Measurements from ENCODE around the gene HOMEZ.
"Not testable (repeated sequence)": the region's sequence is repeated elsewhere in the genome, so short reads cannot be mapped to it uniquely, and the experiment has no call there.

Gene HOMEZ

DNA sequence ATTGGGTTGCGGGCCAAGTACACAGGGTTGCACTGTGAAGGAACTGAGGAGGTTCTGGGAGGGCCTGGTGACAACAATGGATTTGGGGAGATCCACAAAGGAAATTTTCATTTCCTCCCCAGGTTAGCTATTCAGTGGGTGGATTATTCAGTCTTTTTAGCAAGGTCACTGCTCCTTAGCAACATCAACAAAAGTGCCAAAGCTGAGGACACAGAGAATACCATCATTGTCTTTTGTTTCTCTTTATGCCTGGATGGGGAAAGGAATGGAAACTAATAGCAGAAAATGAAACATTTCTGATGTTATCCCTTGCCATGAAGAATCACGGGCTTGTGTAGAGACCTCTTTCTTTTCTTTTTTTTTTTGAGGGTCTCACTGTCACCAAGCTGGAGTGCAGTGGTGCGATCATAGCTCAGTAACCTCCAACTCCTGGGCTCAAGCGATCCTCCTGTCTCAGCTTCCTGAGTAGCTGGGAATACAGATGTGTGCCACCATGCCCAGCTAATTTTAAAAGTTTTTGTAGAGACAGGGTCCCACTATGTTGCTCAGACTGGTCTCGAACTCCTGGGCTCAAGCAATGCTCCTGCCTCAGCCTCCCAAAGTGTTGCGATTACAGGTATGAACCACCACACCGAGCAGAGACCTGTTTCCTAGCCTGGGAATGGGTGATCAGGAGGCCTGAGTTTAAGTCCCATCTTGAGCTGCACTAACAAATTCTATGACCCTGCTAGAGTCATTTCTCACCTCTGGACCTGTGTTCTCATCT, 10.3 kb upstream of the HOMEZ start:
- H3K9ac ChIP-seq (ENCODE audit: low read length in 2 of 2) = peak overlapping the region in 1 of 2 donors; percentile 20
- H3K9me3 ChIP-seq (ENCODE audit: control insufficient read depth in 2 of 2, low read length in 2 of 2) = no peaks in the 10 kb centered on the region
- H3K27me3 ChIP-seq (ENCODE audit: control insufficient read depth in 1 of 2, insufficient read depth in 2 of 2, low read length in 2 of 2) = peaks cover 0 to 13% of the 10 kb centered on the region in 2 donors
- H3K4me3 ChIP-seq (ENCODE audit: low read length in 2 of 2) = no peak overlapping the region
- H3K4me1 ChIP-seq (ENCODE audit: control insufficient read depth, insufficient read depth, low read length) = peaks cover 20% of the 10 kb centered on the region
- H3K27ac ChIP-seq (ENCODE audit: low read length) = peak overlapping the region; percentile 46
- H3K36me3 ChIP-seq (ENCODE audit: control insufficient read depth in 2 of 2, insufficient read depth in 2 of 2, low read length in 2 of 2) = peaks cover 9 to 11% of the 10 kb centered on the region in 2 donors

DNA sequence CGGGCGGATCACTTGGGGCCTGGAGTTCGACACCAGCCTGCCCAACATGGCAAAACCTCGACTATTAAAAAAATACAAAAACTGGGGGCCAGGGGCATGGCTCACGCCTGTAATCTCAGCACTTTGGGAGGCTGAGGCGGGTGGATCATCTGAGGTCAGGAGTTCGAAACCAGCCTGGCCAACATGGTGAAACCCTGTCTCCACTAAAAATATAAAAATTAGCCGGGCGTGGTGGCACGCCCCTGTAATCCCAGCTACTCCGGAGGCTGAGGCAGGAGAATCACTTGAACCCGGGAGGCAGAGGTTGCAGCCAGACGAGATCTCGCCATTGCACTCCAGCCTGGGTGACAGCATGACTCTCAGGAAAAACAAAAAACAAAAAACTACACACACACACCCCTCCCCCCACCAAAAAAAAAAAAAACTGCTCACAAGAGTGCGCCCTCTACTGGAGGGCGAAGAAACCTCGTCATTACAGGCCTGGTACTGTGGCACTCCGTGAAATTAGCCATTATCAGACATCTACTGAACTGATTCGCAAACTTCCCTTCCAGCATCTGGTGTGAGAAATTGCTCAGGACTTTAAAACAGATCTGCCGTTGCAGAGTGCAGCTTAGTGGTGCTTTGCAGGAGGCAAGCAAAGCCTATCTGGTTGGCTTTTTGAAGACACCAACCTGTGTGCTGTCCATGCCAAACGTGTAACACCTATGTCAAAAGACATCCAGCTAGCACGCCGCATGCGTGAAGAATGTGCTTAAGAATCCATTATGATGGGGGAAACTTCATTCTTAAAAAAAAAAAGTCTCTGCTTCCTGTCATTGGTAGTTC, 9.0 kb upstream of the HOMEZ start:
- Histone ChIP-seq H3K9me3 (ENCODE audit: control insufficient read depth in 2 of 2, low read length in 2 of 2) (no peaks in the 10 kb centered on the region), H3K36me3 (ENCODE audit: control insufficient read depth in 2 of 2, insufficient read depth in 2 of 2, low read length in 2 of 2) (peaks cover 9 to 11% of the 10 kb centered on the region in 2 donors), H3K27ac (ENCODE audit: low read length) (no peak overlapping the region), H3K4me3 (ENCODE audit: low read length in 2 of 2) (peak overlapping the region in 1 of 2 donors; percentile 47), H3K4me1 (ENCODE audit: control insufficient read depth, insufficient read depth, low read length) (peaks cover 10% of the 10 kb centered on the region), H3K27me3 (ENCODE audit: control insufficient read depth in 1 of 2, insufficient read depth in 2 of 2, low read length in 2 of 2) (peaks cover 0 to 13% of the 10 kb centered on the region in 2 donors), H3K9ac (ENCODE audit: low read length in 2 of 2) (peak overlapping the region in 1 of 2 donors; percentile 36)

DNA sequence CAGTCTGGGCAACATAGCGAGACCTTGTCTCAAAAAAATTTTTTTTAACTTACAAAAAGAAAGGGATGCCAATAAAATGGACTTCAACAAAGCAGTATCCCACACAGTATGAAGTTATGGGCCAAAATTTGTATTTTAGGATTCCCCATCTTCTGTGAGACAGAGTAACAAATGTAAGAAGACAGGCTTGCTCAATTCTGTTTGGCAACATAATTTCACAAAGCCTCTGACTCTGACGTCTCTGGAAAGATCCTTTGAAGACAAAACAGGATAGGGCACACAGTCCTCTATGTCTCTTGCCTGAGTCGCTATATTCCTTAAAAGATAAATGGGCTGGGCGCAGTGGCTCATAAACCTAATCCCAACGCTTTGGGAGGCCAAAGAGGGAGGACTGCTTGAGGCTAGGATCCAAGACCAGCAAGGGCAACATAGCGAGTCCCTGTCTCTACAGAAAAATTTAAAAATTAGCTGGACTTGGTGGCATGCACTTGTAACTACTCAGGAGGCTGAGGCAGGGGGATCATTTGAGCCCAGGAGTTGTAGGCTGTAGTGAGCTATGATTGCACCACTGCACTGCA, 1.1 kb upstream of the HOMEZ start:
- H3K27ac ChIP-seq (ENCODE audit: low read length) = peak overlapping the region; percentile 98
- H3K27me3 ChIP-seq (ENCODE audit: control insufficient read depth in 1 of 2, insufficient read depth in 2 of 2, low read length in 2 of 2) = peaks cover 0 to 8% of the 10 kb centered on the region in 2 donors
- H3K9ac ChIP-seq (ENCODE audit: low read length in 2 of 2) = peak overlapping the region; percentile 84 to 95
- peaks cover 10% of the 10 kb centered on the region for H3K4me1 ChIP-seq (ENCODE audit: control insufficient read depth, insufficient read depth, low read length)
- peak overlapping the region; percentile 90 to 92 for H3K4me3 ChIP-seq (ENCODE audit: low read length in 2 of 2)
- no peaks in the 10 kb centered on the region for H3K9me3 ChIP-seq (ENCODE audit: control insufficient read depth in 2 of 2, low read length in 2 of 2)
- no peaks in the 10 kb centered on the region for H3K36me3 ChIP-seq (ENCODE audit: control insufficient read depth in 2 of 2, insufficient read depth in 2 of 2, low read length in 2 of 2)

DNA sequence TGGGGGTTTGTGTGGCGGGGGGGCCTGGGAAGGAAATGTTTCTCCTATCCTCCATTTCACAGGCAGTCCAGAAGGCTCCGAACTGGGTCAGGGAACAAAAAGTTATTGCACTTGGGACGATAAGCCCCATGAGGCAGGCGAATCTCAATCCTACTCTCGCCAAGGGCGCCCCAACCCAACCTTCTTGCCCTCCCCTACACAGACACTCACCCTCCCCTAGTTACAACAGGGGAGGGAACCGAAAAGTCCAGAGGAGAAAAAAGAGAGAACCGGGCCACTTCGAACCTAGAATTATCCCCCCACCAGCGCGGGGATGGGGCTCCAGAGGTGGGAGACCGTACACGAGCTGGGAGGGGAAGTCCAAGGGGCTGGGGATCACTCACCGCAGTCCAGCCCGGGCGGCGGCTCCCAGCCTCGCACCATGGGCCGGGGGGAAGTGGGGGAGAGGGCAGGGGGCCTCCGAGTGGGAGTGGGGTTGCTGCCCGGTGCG, 357 bp downstream of the HOMEZ start:
- H3K27ac ChIP-seq (ENCODE audit: low read length) = peak overlapping the region; percentile 98
- no peaks in the 10 kb centered on the region for H3K27me3 ChIP-seq (ENCODE audit: control insufficient read depth in 1 of 2, insufficient read depth in 2 of 2, low read length in 2 of 2)
- H3K4me3 ChIP-seq (ENCODE audit: low read length in 2 of 2) = peak overlapping the region; percentile 90 to 92
- H3K36me3 ChIP-seq (ENCODE audit: control insufficient read depth in 2 of 2, insufficient read depth in 2 of 2, low read length in 2 of 2) = peaks cover 0 to 2% of the 10 kb centered on the region in 2 donors
- peak overlapping the region; percentile 87 to 97 for H3K9ac ChIP-seq (ENCODE audit: low read length in 2 of 2)
- no peaks in the 10 kb centered on the region for H3K9me3 ChIP-seq (ENCODE audit: control insufficient read depth in 2 of 2, low read length in 2 of 2)
- H3K4me1 ChIP-seq (ENCODE audit: control insufficient read depth, insufficient read depth, low read length) = peaks cover 10% of the 10 kb centered on the region

DNA sequence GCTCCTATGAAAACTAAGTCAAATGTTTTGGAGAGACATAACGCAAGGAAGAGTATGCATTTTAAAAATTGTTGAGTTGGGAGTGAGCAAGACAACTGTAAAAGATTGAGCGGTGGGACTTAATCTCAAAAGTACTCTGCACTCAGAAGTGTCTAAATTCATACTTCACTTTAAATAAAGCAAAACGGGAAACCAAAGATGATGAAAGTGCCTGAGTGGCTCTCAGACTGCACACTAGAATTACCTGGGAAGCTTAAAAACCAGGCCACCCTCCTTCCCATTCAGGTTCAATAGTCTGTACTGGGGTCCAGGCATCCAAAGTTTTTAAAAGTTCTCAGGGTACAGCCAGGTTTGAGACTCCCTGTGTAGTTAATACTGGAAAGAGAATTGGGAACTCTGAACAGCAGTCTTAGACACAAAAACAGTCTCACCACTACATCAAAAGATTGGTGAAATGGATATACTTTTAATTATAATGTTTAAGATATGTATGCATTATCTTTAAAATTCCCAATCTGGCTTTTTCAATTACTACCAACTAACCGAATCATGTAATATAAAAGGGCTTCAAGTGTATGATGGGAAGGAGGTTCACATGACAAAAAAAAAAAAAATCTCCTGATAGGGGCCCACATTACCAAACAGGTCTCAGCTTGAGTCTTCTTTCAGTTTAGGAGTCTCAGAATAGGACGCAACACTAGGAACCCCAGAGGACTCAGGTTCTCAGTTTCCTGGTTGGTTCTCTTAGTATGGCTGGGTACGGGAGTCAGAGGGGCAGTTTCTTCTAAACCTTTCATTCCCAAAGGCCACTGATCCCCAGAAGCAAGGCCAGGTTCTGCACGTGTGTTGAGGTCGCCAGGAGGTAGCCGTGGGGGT, 1.0 kb downstream of the HOMEZ start:
- H3K27me3 ChIP-seq (ENCODE audit: control insufficient read depth in 1 of 2, insufficient read depth in 2 of 2, low read length in 2 of 2) = no peaks in the 10 kb centered on the region
- H3K27ac ChIP-seq (ENCODE audit: low read length) = peak overlapping the region; percentile 98
- peaks cover 10% of the 10 kb centered on the region for H3K4me1 ChIP-seq (ENCODE audit: control insufficient read depth, insufficient read depth, low read length)
- no peaks in the 10 kb centered on the region for H3K9me3 ChIP-seq (ENCODE audit: control insufficient read depth in 2 of 2, low read length in 2 of 2)
- H3K9ac ChIP-seq (ENCODE audit: low read length in 2 of 2) = peak overlapping the region; percentile 87 to 97
- H3K36me3 ChIP-seq (ENCODE audit: control insufficient read depth in 2 of 2, insufficient read depth in 2 of 2, low read length in 2 of 2) = peaks cover 0 to 2% of the 10 kb centered on the region in 2 donors
- H3K4me3 ChIP-seq (ENCODE audit: low read length in 2 of 2) = peak overlapping the region; percentile 90 to 92

DNA sequence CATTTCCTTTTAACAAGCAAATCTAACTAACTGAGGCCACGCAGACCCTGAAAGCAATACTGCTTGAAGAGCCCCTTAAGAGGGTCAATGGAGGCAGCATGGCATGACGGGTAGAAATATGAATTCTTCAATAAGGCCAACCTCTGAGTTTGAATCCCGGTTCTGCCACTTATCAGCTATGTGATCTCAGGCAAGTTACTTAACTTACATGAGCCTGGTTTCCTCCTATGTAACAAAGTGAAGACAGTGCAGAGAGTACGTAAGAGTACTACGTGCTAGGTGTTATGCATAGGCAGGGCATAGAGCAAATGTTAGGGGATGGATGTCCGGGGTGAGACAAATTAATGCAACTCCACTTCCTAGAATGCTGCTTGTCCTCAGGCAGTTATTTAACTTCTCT, 4.7 kb downstream of the HOMEZ start:
- H3K4me1 ChIP-seq (ENCODE audit: control insufficient read depth, insufficient read depth, low read length) = peaks cover 5% of the 10 kb centered on the region
- H3K9ac ChIP-seq (ENCODE audit: low read length in 2 of 2) = no peak overlapping the region
- no peak overlapping the region for H3K27ac ChIP-seq (ENCODE audit: low read length)
- H3K36me3 ChIP-seq (ENCODE audit: control insufficient read depth in 2 of 2, insufficient read depth in 2 of 2, low read length in 2 of 2) = peaks cover 1 to 5% of the 10 kb centered on the region in 2 donors
- H3K4me3 ChIP-seq (ENCODE audit: low read length in 2 of 2) = no peak overlapping the region
- no peaks in the 10 kb centered on the region for H3K9me3 ChIP-seq (ENCODE audit: control insufficient read depth in 2 of 2, low read length in 2 of 2)
- H3K27me3 ChIP-seq (ENCODE audit: control insufficient read depth in 1 of 2, insufficient read depth in 2 of 2, low read length in 2 of 2) = no peaks in the 10 kb centered on the region

DNA sequence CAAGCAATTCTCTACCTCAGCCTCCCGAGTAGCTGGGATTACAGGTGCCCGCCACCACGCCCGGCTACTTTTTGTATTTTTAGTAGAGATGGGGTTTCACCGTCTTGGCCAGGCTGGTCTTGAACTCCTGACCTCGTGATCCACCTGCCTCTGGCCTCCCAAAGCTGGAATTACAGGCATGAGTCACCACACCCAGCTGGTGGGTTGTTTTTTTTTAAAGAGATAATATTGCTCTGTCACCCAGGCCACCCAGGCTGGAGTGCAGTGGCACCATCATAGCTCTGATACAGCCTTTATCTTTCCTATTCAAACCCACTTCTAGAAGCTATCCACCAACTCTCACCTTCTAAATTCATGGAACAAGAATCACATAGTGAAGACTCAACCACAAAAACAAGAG, 8.0 kb downstream of the HOMEZ start:
- H3K9ac ChIP-seq (ENCODE audit: low read length in 2 of 2); H3K36me3 ChIP-seq (ENCODE audit: control insufficient read depth in 2 of 2, insufficient read depth in 2 of 2, low read length in 2 of 2); H3K27me3 ChIP-seq (ENCODE audit: control insufficient read depth in 1 of 2, insufficient read depth in 2 of 2, low read length in 2 of 2): not testable (repeated sequence)

DNA sequence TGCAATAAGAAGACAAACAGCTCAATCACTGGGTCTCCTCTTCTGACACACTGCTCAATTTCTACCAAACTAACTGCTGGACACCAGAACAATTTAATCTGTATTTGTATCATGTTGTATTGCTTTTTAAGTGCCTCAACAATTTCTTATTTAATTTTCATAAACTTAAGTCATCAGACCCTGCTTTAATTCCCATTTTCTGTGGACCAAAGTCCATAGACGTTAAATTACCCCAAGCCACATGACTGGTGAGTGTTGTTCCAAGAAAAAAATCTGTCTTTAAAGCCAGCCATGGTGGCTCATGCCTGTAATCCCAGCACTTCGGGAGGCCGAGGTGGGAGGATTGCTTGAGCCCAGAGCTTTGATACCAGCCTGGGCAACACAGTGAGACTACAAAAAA, 8.7 kb downstream of the HOMEZ start:
- H3K9me3 ChIP-seq (ENCODE audit: control insufficient read depth in 2 of 2, low read length in 2 of 2) = no peaks in the 10 kb centered on the region
- no peak overlapping the region for H3K9ac ChIP-seq (ENCODE audit: low read length in 2 of 2)
- H3K27me3 ChIP-seq (ENCODE audit: control insufficient read depth in 1 of 2, insufficient read depth in 2 of 2, low read length in 2 of 2) = no peaks in the 10 kb centered on the region
- H3K27ac ChIP-seq (ENCODE audit: low read length) = no peak overlapping the region
- no peaks in the 10 kb centered on the region for H3K4me1 ChIP-seq (ENCODE audit: control insufficient read depth, insufficient read depth, low read length)
- peaks cover 6 to 8% of the 10 kb centered on the region in 2 donors for H3K36me3 ChIP-seq (ENCODE audit: control insufficient read depth in 2 of 2, insufficient read depth in 2 of 2, low read length in 2 of 2)
- H3K4me3 ChIP-seq (ENCODE audit: low read length in 2 of 2) = no peak overlapping the region

More for the DNA sequence above, 8.0 kb downstream of the HOMEZ start:
- H3K9me3 ChIP-seq (ENCODE audit: control insufficient read depth in 2 of 2, low read length in 2 of 2); H3K27ac ChIP-seq (ENCODE audit: low read length); H3K4me3 ChIP-seq (ENCODE audit: low read length in 2 of 2); H3K4me1 ChIP-seq (ENCODE audit: control insufficient read depth, insufficient read depth, low read length): not testable (repeated sequence)

DNA sequence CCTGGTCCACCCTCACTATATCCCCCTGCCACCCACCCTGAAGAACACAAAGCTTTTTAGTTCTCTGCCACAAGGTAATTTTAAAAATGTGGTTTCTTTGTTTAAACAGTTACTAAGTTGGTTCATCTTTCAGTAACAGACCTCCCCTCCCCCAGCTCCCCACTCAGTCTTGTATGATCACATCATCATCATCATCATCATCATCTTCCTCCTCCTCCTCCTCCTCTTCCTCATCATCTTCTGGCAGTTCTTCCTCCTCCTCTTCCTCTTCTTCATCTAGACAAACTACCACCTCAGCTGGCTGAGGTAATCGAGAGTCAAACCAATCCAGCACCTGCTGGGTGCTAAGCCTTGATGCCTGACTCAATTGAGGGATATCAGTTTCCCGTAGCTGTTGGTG, 10.5 kb downstream of the HOMEZ start:
- Histone ChIP-seq H3K36me3 (ENCODE audit: control insufficient read depth in 2 of 2, insufficient read depth in 2 of 2, low read length in 2 of 2) (peaks cover 6% of the 10 kb centered on the region in 2 donors), H3K27ac (ENCODE audit: low read length) (no peak overlapping the region), H3K27me3 (ENCODE audit: control insufficient read depth in 1 of 2, insufficient read depth in 2 of 2, low read length in 2 of 2) (no peaks in the 10 kb centered on the region), H3K9me3 (ENCODE audit: control insufficient read depth in 2 of 2, low read length in 2 of 2) (no peaks in the 10 kb centered on the region), H3K4me1 (ENCODE audit: control insufficient read depth, insufficient read depth, low read length) (no peaks in the 10 kb centered on the region), H3K4me3 (ENCODE audit: low read length in 2 of 2) (no peak overlapping the region), H3K9ac (ENCODE audit: low read length in 2 of 2) (no peak overlapping the region)

DNA sequence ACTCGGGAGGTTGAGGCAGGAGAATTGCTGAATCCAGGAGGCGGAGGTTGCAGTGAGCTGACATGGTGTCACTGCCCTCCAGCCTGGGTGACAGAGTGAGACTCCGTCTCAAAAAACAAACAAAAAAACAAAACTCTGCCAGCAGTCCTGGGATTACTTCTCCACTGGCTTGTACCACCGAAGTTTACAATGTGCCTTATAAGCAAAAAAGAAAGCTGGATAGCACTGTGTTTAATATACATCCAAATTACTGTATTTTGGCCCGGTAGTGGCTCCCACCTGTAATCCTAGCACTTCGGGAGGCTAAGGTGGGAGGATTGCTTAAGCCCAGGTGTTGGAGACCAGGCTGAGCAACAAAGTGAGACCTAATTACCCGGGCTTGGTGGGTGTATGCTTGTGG, 16.7 kb downstream of the HOMEZ start:
- H3K36me3 ChIP-seq (ENCODE audit: control insufficient read depth in 2 of 2, insufficient read depth in 2 of 2, low read length in 2 of 2) = no peaks in the 10 kb centered on the region
- H3K9ac ChIP-seq (ENCODE audit: low read length in 2 of 2) = no peak overlapping the region
- H3K27me3 ChIP-seq (ENCODE audit: control insufficient read depth in 1 of 2, insufficient read depth in 2 of 2, low read length in 2 of 2) = no peaks in the 10 kb centered on the region
- H3K9me3 ChIP-seq (ENCODE audit: control insufficient read depth in 2 of 2, low read length in 2 of 2) = no peaks in the 10 kb centered on the region
- H3K4me3 ChIP-seq (ENCODE audit: low read length in 2 of 2) = no peak overlapping the region
- H3K4me1 ChIP-seq (ENCODE audit: control insufficient read depth, insufficient read depth, low read length) = no peaks in the 10 kb centered on the region
- no peak overlapping the region for H3K27ac ChIP-seq (ENCODE audit: low read length)
